ENCODE results near the gene EARS2.
"Not testable (repeated sequence)": the region's sequence is repeated elsewhere in the genome, so short reads cannot be mapped to it uniquely, and the experiment has no call there.

EARS2 gene

DNA sequence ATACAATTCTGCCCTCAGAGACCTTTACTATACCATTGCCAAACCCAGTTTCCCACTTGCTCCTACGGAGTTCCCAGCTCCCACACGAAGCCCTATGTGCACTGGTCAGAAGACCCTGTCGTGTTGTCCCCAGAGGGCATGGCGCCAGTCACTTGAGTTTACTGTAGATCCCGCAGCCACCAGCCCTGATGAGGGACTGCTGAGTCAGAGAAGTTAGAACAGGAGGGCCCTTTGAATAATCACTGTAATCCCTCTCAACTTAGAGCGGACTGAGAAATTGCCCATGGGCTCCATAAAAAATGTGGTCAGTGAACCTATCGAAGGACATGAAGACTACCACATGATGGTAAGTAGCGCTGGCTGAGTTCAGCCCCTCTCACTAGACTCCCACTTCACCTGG is 9.6 kb upstream of the EARS2 start:
- no peak for DNase-seq

DNA sequence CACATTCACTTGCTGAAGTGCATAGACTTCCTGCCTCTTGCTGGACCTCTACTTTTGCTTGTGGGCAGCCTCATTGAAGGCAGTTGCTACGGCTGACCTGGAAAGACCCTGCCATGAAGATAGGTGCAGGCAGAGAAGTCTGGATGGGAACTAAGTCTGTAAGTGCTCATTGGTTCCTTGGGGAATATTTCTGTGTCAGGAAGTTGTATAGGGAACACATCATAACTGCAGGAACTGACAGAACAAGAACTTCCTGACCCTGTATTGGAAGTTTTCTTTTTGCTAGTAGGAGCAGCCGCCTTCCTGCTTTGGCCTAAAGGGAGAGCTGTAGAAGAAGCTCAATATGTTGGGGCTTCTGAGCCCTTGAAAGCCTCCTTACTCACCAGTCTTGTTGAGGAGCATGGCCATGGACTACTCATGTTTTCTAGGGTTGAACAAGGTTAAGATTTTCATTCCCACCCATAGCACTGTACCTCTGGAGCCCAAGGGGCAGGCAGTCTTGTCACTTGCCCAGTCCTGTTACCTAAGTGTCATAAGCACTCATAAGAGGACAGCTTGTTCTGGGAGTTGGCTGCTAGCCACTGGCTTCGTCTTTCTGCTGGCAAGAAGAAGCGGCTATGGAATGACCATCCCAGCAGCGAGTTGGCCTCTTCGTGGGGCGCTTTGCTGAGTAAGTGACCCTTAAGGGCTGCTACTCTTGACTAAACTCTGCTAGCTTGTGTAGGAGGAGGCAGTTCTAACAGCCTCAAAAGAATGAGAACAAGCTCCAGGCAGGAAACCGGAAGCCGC is 7.6 kb upstream of the EARS2 start:
- DNase-seq, result no peak

DNA sequence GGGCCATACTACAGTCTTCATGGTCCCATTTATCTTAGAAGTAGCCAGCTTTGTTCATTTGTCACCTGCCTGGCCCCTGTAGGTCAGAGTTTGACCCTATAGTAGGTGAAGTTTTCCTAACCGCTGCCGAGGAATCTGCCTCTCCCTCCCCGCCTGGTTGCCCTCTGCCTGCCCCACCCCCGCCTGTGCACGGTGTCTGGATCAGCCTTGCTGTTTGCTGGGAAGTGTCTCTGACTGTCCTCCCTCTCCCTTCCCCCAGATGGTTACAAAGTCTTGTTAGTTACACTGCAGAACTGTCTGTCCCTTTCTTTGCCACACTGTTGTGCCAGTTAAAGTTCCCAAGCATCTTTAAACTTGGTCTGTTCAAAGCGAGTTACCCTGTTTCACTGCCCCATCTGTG is 6.0 kb upstream of the EARS2 start:
- no peak for DNase-seq

DNA sequence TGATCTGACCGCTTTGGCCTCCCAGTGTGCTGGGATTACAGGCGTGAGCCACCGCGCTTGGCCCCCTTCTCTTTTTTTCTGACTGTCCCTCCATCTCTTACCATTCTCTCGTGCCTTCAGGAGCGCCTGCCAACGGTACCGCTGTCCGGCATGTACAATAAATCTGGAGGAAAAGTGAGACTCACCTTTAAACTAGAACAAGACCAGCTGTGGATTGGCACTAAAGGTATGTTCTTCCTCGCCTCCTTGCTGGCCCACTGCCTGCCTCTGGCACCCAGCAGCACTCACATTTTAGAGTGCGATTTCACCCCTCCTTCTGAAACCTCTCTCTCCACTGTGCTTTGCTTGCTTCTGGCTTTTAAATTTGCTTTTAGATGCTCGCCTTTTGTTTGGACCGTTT is 5.4 kb upstream of the EARS2 start:
- DNase-seq, result no peak

DNA sequence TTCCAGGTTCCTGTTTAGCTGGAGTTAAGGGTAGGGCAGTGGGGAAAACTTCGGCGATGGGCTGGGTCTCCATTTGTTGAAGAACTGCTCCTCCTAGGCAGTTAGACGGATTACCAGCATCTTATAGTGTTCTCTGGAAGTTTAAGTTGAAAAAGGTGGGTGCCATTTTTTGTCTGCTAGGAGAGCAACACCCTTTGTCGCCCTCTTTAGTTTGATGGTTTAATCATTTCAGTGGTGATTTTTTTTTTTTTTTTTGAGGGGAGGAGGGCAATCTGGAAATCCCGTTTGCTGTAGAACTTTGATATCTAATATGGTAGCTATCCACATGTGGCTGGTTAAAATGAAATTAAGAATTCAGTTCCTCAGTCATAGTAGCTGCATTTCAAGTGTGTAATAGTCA is 4.4 kb upstream of the EARS2 start:
- DNase-seq, result no peak

DNA sequence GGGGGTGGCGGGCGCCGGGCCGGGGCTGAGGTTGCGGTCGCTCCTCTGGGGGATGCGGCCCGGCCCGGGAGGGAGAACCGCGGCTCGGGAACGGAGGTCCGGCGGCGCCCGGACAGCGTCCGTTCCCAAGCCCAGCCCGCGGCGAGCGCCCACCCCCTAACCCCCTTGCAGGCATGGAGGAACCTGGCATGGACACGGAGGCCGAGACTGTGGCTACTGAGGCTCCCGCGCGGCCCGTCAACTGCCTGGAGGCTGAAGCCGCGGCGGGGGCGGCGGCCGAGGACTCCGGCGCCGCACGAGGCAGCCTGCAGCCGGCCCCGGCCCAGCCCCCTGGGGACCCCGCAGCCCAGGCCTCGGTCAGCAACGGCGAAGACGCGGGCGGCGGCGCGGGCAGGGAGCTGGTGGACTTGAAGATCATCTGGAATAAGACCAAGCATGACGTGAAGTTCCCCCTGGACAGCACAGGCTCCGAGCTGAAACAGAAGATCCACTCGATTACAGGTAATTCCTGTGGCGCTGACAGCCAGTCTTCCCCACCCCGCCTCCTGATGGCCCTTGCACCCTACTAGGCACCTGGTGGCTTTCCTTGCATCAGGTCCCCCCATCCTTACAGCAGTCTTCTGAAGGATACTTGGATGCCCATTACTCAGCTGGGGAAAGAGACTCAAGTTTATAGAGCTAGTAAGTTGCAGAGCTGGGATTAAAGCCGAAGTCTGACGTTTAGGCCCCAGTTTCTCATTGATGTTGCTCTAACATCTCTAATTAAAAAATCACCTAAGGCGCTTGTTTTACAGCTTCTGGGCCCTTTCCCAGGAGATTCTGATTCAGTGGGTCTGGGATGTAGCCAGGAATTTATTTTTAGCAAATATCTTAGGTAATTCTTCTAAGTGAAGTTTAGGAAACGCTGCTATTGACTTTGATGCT is 891 bp upstream of the EARS2 start:
- peak; percentile 69 for DNase-seq

DNA sequence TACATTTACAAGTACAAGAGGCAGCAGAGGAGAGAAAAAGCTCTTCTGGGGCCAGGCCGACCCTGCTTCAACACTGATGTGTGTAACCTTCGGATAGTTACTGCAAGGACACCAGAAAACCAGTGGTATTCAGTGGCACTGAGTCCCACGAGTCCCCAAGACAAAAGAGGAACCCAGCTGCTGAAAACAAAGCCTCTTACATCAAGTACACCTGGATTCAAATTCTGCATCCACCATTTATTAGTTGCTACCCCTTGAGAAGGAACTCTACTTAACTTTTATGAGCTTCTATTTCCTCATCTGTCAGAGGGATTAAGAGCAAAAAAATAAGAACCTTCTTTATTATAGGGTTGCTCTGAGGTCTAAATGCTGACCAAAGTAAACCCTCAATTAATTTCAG is 2.6 kb downstream of the EARS2 start:
- DNase-seq, result no peak

DNA sequence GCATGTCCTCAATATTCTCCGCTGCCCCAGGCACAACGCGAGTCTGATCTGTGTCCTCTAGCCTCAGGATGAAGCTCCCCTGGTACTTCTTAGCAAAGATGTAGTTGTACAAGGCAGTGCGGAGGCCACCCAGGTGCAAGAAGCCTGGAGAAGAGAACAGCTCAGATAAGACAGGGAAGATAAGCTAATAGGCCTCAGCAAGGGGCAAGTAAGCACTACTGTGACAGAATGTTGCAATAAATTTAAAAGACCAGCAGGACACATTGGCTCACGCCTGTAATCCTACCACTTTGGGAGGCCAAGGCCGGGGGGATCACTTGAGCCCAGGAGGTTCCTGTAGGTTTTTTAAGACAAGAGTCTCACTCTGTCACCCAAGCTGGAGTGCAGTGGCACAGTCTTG is 5.0 kb downstream of the EARS2 start:
- DNase-seq, result no peak

DNA sequence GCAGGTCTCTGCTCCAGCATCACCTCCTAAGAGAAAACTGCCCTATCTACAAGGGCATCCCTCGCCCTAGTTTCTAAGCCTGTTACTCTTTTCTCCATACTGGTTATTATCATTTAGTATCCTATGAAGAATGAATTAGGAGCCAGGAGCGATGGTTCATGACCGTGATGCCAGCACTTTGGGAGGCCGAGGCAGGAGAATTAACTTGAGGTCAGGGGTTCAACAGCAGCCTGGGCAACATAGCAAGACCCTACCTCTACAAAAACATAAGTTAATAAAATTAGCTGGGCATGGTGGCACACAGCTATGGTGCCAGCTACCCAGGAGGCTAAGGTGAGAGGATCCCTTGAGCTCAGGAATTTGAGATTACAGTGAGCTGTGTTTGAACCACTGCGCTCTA is 7.2 kb downstream of the EARS2 start:
- DNase-seq, result no peak

DNA sequence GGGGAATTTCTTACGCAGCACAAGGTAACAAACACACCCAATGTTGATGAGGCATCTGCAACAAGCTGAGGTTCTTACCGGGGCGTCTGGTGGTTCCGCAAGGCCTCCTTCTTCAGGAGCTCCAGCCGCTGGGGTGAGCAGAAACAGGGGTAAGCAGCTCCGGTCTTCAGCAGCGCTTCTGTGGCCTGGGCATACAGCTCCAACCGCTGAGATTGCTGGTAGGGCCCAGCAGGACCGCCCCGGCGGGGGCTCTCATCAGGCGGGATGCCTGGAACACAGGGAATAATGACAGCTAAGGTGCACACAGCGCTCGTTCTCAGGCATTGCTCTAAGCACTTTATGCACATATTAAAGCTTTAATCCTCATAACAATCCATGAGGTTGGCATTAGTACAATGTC is 12.7 kb downstream of the EARS2 start:
- no peak for DNase-seq

DNA sequence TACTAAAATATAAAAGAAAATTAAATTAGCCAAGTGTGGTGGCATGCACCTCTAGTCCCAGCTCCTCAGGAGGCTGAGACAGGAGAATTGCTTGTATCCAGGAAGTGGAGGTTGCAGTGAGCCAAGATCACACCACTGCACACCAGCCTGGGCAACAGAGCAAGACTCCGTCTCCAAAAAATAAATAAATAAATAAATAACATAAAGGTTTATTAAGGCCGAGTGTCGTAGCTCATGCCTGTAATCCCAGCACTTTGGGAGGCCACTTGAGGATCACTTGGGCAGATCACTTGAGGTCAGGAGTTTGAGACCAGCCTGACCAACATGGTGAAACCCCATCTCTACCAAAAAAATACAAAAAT is 16.4 kb downstream of the EARS2 start:
- DNase-seq, result not testable (repeated sequence)

DNA sequence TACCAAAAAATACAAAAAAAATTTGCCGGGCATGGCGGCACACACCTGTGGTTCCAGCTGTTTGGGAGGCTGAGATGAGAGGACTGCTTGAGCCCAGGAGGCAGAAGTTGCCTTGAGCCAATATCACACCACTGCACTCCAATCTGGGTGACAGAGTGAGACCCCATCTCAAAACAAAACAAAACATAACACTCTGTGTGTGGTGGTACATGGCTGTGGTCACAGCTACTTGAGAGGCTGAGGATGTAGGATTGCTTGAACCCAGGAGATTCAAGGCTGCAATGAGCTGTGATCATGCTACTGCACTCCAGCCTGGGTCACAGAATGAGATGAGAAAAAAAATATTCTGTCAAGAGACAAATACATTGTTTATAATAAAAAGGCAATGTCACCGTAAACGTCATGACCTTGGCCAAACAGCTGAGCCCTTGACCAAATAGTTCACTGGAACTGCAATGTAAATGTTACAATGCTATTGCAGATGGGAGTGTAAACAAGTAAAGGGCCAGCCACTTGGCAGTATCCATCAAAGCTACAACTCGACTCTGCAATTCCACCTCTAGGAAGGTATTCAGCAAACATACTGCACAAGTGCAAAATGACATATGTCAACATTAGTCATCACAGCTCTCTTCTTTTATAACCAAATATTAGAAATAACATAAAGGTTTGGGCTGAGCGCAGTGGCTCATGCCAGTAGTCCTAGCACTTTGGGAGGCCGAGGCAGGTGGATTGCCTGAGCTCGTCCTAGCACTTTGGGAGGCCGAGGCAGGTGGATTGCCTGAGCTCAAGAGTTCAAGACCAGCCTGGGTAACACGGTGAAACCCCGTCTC is 16.9 kb downstream of the EARS2 start:
- DNase-seq, result no peak

DNA sequence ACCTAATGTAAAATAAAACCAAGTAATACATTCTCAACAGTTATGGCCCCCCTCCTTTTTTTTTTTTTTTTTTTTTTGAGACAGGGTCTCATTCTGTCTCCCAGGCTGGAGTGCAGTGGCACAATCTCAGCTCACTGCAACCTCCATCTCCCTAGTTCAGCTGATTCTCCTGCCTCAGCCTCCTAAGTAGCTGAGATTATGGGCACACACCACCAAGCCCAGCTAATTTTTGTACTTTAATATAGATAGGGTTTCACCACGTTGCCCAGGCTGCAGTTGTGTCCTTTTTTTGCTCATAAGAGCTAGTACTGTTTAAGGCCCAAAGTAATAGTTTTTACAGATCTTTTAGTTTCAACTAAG is 18.3 kb downstream of the EARS2 start:
- DNase-seq, result no peak

DNA sequence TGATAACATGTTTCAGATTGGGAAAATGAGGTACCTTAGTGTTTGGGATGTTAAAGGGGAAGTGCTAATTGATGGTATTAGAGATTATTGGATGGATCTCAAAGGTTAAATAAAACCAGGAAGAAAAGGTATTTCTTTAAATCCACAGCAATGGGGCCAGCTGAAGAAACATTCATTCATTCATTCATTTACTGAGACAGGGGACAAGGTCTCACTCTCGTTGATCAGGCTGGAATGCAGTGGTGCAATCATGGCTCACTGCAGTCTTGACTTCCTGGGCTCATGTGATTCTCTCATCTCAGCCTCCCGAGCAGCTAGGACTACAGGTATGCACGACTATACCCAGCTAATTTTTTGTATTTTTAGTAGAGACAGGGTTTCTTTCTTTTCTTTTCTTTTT is 19.8 kb downstream of the EARS2 start:
- DNase-seq, result no peak

DNA sequence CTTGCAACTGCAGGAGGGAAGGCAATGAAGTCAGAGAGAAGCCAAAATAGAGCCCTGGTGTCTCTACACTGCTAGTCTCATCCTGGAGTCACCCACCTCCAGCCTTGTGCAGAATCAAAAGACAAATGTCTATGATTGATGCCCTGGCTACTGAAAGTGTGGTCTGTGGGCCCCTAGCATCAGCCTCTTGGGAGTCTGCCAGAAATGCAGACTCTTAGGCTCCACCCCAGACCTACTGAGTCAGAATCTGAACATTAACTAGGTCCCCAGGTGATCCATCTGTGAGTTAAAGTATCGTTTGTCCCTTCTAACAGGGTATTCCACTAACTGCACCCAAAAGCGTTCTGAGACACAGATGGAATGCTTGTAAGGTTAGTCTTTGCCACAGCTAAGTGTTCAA is 21.2 kb downstream of the EARS2 start:
- DNase-seq, result no peak

DNA sequence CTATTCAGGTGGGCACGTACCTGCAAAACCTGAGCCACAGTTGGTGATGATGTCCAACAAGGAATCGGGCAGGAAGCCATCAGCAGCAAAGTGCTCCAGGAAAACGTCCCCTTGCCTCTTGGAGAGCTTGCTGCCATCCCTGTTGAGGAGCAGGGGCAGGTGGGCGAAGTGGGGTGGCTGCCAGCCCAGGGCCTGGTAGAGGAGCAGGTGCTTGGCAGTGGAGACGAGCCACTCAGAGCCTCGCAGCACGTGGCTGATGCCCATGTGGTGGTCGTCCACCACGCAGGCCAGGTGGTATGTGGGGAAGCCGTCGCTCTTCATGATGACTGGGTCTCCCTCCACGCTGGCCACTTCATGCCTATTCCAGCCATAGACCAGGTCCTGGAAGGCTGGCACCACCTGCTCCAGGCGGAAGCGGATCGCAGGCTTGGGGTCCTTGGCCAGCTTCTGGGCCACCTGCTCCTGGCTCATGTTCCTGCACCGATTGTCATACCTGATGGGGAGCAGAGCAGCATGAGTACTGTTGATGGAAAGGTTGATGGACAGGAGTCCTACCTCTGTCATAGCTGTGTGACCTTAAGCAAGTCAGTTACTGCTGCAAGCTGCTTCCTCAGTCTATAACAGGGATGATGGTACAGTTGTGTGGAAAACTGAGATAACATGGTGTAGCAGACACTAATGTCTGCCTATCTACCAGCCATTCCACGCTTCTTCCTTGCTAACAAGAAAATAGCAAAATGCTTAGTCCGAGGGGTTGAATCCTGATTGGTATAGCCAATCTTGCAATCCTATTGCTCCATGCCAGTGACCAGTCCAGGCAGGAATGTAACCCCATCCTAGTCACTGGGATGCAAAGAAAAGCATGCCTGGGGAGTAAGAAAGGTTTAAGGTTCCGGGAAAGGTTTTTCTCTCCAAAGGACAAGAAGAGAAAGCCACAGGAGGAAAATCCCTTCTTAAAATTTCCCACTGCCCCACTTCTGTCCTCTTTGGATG is 22.0 kb downstream of the EARS2 start:
- no peak for DNase-seq

DNA sequence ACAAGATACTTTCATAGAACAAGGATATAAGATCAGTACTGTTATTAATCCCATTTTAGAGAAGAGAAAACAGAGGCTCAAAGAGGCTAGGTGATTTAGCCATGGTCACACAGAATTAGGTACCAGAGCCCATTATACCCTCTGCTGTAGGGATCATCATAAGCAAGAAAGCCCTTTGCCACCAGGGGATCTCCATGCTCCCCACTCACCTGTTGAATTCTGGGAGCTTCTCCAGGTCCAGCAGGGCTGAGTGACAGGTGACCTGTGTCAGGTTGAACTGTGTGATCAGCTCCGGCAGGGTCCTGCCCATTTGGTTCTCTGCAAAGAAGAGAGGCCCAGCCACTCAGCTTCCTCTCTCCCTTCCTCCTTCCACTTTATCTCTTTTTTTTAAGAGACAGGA is 24.7 kb downstream of the EARS2 start:
- DNase-seq, result no peak

DNA sequence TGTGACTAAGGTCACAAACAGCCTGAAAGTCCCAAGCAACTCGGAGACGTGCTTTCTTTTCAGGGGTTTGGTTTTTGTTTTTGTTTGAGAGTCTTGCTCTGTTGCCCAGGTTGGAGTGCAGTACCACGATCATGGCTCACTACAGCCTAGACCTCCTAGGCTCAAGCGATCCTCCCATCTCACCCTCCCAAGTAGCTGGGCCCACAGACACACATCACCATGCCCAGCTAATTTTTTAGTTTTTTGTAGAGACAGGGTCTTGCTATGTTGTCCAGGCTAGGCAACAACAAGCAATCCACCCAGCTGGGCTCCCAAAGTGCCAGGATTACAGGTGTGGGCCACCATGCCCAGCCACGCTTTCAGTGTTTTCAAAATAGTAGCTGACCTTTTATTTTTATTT is 27.1 kb downstream of the EARS2 start:
- DNase-seq, result no peak

DNA sequence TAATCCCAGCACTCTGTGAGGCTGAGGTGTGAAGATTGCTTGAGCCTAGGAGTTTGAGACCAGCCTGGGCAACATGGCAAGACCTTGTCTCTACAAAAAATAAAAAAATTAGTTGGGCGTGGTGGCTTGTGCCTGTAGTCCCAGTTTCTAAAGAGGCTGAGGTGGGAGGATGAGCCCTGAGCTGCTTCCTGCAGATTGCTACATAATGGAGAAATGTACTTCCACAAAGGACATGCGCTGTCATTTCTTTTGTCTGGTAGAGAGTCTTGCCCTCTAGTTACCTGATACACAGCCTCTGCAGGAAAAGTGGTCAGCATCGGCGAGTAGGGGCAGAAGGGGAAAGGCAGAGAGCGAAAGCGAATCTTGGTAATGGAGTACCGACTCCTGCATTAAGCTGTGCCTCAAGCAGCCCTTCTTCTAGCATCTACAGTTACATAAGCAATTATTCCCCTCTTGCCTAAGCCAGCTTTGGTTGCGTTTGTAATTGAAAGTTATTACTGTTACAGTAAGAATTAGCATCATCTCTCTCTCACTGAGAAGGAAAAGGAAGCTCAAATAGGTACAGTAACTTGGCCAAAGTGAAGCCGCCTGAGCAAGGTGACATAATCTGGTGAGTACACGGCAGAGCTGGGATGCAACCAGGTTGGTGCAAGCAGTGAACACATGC is 28.4 kb downstream of the EARS2 start:
- DNase-seq, result no peak

DNA sequence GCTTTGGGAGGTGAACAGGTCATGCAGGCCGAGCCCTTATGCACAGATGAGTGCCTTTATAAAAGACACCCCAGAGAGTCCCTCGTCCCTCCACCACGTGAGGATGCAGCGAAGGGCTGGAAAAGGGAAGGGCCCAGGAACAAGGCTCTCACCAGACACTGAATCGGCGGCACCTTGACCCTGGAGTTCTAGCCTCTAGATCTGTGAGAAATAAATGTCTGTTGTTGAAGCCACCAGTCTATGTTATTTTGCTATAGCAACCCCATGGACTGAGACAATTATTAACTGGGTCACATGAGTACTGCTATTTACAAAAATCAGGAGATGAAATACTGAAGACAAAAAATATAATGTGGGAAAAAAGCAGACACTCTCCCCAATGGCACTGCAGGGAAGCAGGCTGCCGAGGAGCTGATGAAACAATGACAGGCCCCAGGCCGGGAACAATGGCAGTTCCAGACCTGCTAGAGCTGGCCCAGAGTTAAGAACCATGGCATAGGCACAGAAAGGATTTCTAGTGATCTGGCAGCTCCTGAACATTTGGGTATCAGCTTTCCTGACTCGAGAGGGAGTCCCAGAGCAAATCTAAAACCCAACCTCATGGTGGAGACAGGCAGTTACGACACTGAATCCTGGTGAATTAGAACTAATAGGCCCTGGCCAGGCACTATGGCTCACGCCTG is 29.0 kb downstream of the EARS2 start:
- no peak for DNase-seq

DNA sequence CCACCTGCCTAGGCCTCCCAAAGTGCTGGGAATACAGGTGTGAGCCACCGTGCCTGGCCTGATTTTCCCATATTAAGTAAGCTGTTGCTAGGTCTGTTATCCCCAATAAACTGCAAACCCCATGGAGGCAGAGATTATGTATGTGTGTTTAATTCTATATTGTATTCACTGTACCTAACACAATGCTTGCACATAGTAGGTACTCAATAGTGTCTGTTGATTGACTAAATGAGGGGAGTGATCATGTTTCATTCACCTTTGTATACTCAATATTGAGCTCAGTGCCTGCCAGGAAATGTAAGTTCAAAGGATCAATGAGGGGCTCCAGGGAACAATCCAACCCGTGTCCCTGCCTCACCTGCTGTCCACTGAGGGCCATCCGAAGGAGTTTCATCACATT is 32.3 kb downstream of the EARS2 start:
- DNase-seq, result no peak

Data from activated CD8-positive, alpha-beta memory T cell treated with anti-CD3 and anti-CD28 coated beads, Interleukin-2, amount 50 U/mL, for 48 hours (primary cell).